Gastrocnemius medialis (tissue), 4 donors: Measurements from ENCODE around the gene FAM3D. TPM values are rescaled to one million over a fixed set of nuclear protein-coding genes. Genes with fewer than 3 reads are reported as not detected.
A peak's percentile ranks its signal among the peaks of the same experiment; 100 is the strongest.

Experiments
- ATAC-seq, 2 donors: fragments of 150-250 bp; one replicate each; pipeline ENCODE4 v1.9.1; 2016
- DNase-seq, 2 donors: peaks; one replicate each; pipeline ENCODE4 v3.0.0-alpha.2; 2019
- H3K27ac ChIP-seq, 4 donors: fragments of 200-600 bp; sonication (generic); 1 replicate in 1 of 4; 2 replicates in 3 of 4; pipeline ENCODE4 v1.5.1; 2016 to 2018; ENCODE audit warnings: mild to moderate bottlenecking in 2 of 4, moderate library complexity in 1 of 4
- H3K27me3 ChIP-seq, 3 donors: fragments of 200-600 bp; sonication (generic) in 2 of 3; 1 replicate in 1 of 3; 2 replicates in 2 of 3; pipeline versions ENCODE4 v1.5.1 to v1.6.0; 2016 to 2019; ENCODE audit warnings: mild to moderate bottlenecking in 1 of 3, moderate library complexity in 1 of 3
- H3K36me3 ChIP-seq, 2 donors: fragments of 200-600 bp; sonication (generic) in 1 of 2; one replicate each; pipeline ENCODE4 v1.5.1; 2017 to 2018
- H3K4me1 ChIP-seq, 2 donors: fragments of 200-600 bp; sonication (generic) in 1 of 2; one replicate each; pipeline ENCODE4 v1.5.1; 2016 to 2017; ENCODE audit warnings: mild to moderate bottlenecking in 2 of 2
- H3K4me3 ChIP-seq, 4 donors: fragments of 200-600 bp; sonication (generic) in 3 of 4; 1 replicate in 1 of 4; 2 replicates in 3 of 4; pipeline ENCODE4 v1.5.1; 2016 to 2019; ENCODE audit warnings: mild to moderate bottlenecking in 2 of 4
- H3K9me3 ChIP-seq, 3 donors: fragments of 200-600 bp; sonication (generic) in 2 of 3; 1 replicate in 1 of 3; 2 replicates in 2 of 3; pipeline ENCODE4 v1.5.1; 2016 to 2019
- CTCF ChIP-seq, 5 experiments: fragments of 450-650 bp in 3 of 5; fragments of 200-600 bp in 2 of 5; sonication (generic) in 2 of 5; IDR thresholded peaks in 4 of 5; conservative IDR thresholded peaks in 1 of 5; 1 replicate in 4 of 5; 2 replicates in 1 of 5; pipeline ENCODE4 v1.5.1; 2016 to 2019; ENCODE audit warnings: antibody characterized with exemption in 5 of 5, mild to moderate bottlenecking in 3 of 5, moderate library complexity in 3 of 5
- POLR2A ChIP-seq, 2 donors: fragments of 450-650 bp; IDR thresholded peaks; one replicate each; pipeline ENCODE4 v1.6.1; 2017; ENCODE audit warnings: antibody characterized with exemption in 2 of 2, mild to moderate bottlenecking in 2 of 2, moderate library complexity in 2 of 2
- in situ Hi-C, 4 donors: fragments of 200-750 bp; cut with MboI; loops; one replicate each; pipeline versions ENCODE4 v1.15.0 to v1.8.0; 2017; ENCODE audit warnings: low sequenced_read_pairs in 4 of 4
- intact Hi-C: fragments of 100-400 bp; cut with DNase I; formaldehyde crosslinking; loops from one replicate; pipeline ENCODE4 v1.15.1; 2023; ENCODE audit warnings: low total_unique reads
- total RNA-seq, 4 donors: library from RNA; depleted of rRNA; stranded (reverse); fragments of >200 nt; gene quantifications; one replicate each; pipeline versions ENCODE4 v1.1.0 to v1.2.3, GENCODE V29; 2016

The FAM3D gene
- total RNA-seq, 4 donors from 2014 or later, result 0.83 TPM; not detected in 3

GRCh38 chr3:58642846-58643245, 23.7 kb downstream of the FAM3D start:
- Histone ChIP-seq H3K27me3 (no peaks in the 10 kb centered on the region), H3K4me1 (peaks cover 0 to 4% of the 10 kb centered on the region in 2 donors), H3K4me3 (no peak overlapping the region), H3K9me3 (no peaks in the 10 kb centered on the region), H3K36me3 (no peaks in the 10 kb centered on the region), H3K27ac (no peak overlapping the region)
- in situ Hi-C loops (loop anchor here in 1 of 4 donors (25.0 kb wide), 1 partner anchor 1219 kb away; no protein-coding TSS in a partner anchor), intact Hi-C loops (no loop called here)
- DNase-seq (no peak), ATAC-seq (no peak)
- TF ChIP-seq CTCF (IDR thresholded peaks at IDR 0.05 in 4 of 5, conservative IDR thresholded peaks at IDR 0.05 in 1 of 5), result no peak
- no peak for TF ChIP-seq POLR2A (IDR thresholded peaks at IDR 0.05)

- peak; percentile 15 to 46 for DNase-seq
- TF ChIP-seq POLR2A (IDR thresholded peaks at IDR 0.05), result no peak
- peak; percentile 57 to 83 (median 73) for TF ChIP-seq CTCF (IDR thresholded peaks at IDR 0.05 in 4 of 5, conservative IDR thresholded peaks at IDR 0.05 in 1 of 5)
- intact Hi-C loops, result no loop called here
These were observed 25.7 kb downstream of the FAM3D start for GRCh38 chr3:58640700-58641372.

GRCh38 chr3:58639842-58640241, 26.7 kb downstream of the FAM3D start:
- H3K9me3 ChIP-seq, result no peaks in the 10 kb centered on the region
- no peaks in the 10 kb centered on the region for H3K36me3 ChIP-seq
- H3K27ac ChIP-seq, result no peak overlapping the region
- intact Hi-C loops (no loop called here), in situ Hi-C loops (loop anchor here in 1 of 4 donors (25.0 kb wide), 1 partner anchor 1222 kb away; no protein-coding TSS in a partner anchor)
- TF ChIP-seq CTCF (IDR thresholded peaks at IDR 0.05 in 4 of 5, conservative IDR thresholded peaks at IDR 0.05 in 1 of 5), result no peak
- TF ChIP-seq POLR2A (IDR thresholded peaks at IDR 0.05), result no peak
- no peak for DNase-seq
- H3K27me3 ChIP-seq, result no peaks in the 10 kb centered on the region
- H3K4me3 ChIP-seq, result no peak overlapping the region
- peaks cover 0 to 4% of the 10 kb centered on the region in 2 donors for H3K4me1 ChIP-seq
- no peak for ATAC-seq

More at GRCh38 chr3:58640700-58641372, 25.7 kb downstream of the FAM3D start:
- Histone ChIP-seq H3K36me3 (no peaks in the 10 kb centered on the region), H3K9me3 (no peaks in the 10 kb centered on the region), H3K4me1 (peaks cover 0 to 4% of the 10 kb centered on the region in 2 donors), H3K27ac (no peak overlapping the region), H3K4me3 (no peak overlapping the region), H3K27me3 (no peaks in the 10 kb centered on the region)
- peak; percentile 78 to 87 for ATAC-seq
- in situ Hi-C loops, result loop anchor here in 1 of 4 donors (25.0 kb wide), 1 partner anchor 1221 kb away; no protein-coding TSS in a partner anchor

GRCh38 chr3:58639001-58639400, 27.6 kb downstream of the FAM3D start:
- TF ChIP-seq POLR2A (IDR thresholded peaks at IDR 0.05) (no peak), CTCF (IDR thresholded peaks at IDR 0.05 in 4 of 5, conservative IDR thresholded peaks at IDR 0.05 in 1 of 5) (no peak)
- Histone ChIP-seq H3K27me3 (no peaks in the 10 kb centered on the region), H3K9me3 (no peaks in the 10 kb centered on the region), H3K4me3 (no peak overlapping the region), H3K36me3 (no peaks in the 10 kb centered on the region), H3K27ac (no peak overlapping the region), H3K4me1 (peaks cover 0 to 4% of the 10 kb centered on the region in 2 donors)
- intact Hi-C loops (no loop called here), in situ Hi-C loops (loop anchor here in 1 of 4 donors (25.0 kb wide), 1 partner anchor 1223 kb away; no protein-coding TSS in a partner anchor)
- DNase-seq (no peak), ATAC-seq (no peak)
